DOHH2 (cell line): Measurements from ENCODE around the gene MNT.

Source experiments
- CTCF ChIP-seq: fragments of 200-600 bp; sonication (generic); IDR thresholded peaks from one replicate; pipeline ENCODE4 v1.5.1; 2014; ENCODE audit warnings: antibody characterized with exemption, mild to moderate bottlenecking, low read depth, low read length; ENCODE audit not compliant: poor library complexity, severe bottlenecking
- EZH2phosphoT487 ChIP-seq: fragments of 200-600 bp; sonication (generic); IDR thresholded peaks from 2 replicates; pipeline ENCODE4 v1.6.1; 2017; ENCODE audit warnings: borderline replicate concordance, mild to moderate bottlenecking, antibody characterized with exemption, low read length, moderate library complexity, mixed read lengths

- TF ChIP-seq CTCF (no peak), EZH2phosphoT487 (no peak)
Observed at GRCh38 chr17:2449486-2449885, 48.6 kb upstream of the MNT start.
